HG03108 (cell line): ENCODE measurements around the gene EPB41L5.
"Not testable (repeated sequence)": the region's sequence is repeated elsewhere in the genome, so short reads cannot be mapped to it uniquely, and the experiment has no call there.

Experiments used
- ATAC-seq: cut with Tn5 transposase; IDR thresholded peaks from one replicate; pipeline ENCODE4 v1.9.1; 2021; ENCODE audit warnings: moderate library complexity; ENCODE audit not compliant: unreplicated experiment

Gene EPB41L5

DNA sequence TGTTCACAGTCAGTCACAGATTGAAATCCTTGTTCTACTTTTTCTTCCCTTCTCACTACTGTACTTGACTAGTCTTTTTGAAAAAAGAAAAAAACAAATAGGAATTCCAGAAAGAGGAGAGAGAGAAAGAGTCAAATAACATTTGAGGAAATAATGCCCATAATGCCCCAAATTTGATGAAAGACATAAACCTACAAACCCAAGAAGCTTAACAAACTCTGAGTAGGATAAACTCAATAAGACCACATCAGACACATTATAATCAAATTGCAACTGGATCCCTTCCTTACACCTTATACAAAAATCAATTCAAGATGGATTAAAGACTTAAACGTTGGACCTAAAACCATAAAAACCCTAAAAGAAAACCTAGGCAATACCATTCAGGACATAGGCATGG lies 179.4 kb downstream of the EPB41L5 start:
- no peak for ATAC-seq

DNA sequence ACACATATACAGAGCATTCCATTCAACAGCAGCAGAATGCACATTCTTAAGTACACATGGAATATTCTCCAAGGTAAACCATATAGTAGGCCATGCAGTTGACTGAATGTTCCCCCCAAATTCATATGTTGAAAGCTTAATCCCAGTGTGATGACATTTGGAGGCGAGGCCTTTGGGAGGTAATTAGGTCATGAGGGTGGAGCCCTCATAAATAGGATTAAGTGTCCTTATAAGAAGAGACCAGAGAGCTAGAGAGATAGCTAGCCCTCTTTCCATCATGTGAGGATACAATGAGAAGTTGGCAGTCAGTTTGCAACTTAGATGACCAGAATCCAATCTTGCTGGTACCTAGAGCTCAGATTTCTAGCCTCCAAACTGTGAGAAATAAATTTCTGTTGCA lies 182.7 kb downstream of the EPB41L5 start:
- no peak for ATAC-seq

DNA sequence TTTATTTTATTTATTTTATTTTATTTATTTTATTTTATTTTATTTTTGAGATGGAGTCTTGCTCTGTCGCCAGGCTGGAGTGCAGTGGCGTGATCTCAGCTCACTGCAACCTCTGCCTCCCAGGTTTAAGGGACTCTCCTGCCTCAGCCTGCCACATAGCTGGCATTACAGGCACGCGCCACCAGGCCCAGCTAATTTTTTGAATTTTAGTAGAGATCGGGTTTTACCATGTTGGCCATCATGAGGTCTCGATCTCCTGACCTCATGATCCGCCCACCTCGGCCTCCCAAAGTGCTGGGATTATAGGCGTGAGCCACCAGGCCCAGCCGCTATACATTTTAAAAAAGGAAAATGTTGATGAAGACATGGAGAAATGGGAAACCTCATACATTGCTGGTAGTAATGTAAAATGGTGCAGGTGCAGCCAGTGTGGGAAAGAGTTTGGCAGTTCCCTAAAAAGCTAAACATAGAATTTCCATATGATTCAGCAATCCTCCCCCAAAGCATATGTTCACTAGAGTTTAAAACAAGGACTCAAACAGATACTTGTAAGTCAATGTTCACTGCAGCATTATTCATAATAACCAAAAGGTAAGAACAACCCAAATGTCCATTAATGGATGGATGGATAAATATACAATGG lies 187.1 kb downstream of the EPB41L5 start:
- not testable (repeated sequence) for ATAC-seq

DNA sequence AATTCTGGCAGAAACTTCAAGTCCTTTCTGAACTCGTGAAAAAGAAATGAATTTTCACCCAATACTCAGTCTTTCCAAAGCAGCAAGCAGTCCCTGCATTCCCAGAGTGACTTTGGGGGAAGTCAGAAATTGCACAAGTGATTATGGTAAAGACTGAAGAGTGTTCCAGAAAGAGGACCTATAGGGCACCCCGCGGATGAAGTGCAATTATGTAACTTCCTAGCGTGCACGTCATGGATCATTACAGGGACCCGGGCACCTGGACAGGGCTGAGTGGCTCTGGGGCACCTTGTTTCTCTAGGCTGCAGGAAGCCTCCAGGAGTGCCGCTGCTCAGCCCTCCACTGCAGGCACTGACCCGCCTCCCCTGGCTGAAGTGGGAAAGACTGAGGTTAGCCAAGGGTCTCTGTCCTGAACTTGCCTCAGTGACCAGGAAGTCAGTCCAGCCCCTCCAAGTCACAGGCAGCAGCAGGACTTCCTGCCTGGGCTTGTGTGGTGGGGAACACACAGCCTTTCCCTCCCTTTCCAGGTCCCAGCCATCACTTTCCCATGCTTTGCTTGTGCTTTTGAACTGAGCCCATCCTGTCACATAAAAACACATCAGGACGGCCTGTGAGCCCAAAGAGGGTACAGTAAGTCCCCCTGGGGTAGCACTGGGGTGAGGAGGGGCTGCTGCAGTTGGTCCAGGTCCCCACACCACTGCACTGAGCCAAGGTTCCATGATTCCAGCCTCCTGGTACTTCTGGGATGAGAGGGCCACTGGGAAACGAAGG lies 190.6 kb downstream of the EPB41L5 start:
- no peak for ATAC-seq

DNA sequence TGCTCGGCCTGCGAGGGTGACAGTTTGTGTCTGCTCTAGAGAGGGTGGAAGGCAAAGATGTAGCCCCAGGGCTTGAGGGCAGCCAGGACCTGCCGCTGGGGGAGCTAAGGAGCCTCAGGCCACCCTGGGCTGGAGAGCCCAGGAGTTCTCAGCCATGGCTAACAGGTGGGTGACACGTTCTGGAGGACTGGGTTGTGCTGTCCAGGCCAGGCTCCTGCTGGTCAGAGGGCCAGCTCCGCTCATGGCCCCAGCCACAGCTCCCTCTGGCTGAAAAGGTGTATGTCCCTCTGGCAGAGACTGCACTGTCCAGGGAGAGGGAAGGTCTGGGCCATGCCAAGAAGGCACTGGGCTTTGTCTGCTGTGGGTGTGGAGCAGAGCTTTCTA lies 191.1 kb downstream of the EPB41L5 start:
- ATAC-seq = no peak

DNA sequence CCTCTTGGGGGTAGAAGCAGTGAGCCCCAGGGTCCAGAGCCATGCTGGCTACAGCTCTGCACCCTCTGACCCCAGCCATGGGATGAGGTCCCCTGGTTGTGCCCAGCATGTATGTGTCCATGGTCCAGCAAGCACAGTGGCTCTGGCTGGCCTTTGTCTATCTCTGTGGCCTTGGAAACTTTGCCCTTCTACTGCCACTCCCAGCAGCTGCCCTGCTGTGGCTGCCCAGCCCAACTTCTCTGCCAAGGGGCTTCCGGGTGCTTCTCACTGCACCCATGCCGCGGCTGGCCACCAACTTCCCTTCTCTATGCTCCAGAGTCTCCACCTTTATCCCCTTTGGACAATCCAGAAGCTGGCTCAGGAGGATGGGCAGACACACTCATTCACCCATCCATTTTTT lies 191.5 kb downstream of the EPB41L5 start:
- ATAC-seq = no peak

DNA sequence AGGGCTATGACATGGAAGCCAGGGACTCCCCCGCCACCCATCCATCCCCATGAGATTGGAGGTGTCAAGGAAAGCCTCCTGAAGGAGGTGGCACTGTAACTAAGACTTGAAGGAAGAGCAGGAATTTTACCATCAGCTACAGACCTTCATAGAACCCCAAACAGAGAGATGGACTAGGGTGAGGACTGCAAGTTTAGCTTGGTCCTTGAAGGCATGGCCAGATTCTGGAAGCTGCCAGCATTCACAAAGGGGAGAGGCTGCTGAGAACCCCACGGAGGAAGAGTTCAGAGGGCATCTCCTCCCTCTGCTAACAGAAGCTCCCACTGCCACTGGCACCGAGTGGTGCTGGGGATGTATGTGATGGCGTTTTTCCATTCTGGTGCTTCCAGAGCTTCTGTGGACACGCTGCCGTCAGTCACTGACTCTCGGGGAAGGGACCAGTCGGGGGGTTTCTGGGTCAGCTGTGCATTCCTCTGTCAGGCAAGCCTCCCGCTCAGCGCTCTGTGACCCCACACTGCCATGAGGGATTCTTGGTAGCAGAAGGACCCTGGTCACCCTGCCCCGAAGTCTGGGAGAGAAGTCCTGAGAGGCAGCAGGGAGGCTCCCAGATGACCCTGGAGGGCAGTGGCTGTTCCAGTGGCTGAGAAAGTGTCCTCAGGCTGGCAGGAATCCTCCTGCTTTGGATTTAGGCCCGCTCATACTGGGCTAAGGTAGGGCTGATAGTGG lies 192.2 kb downstream of the EPB41L5 start:
- ATAC-seq = no peak

DNA sequence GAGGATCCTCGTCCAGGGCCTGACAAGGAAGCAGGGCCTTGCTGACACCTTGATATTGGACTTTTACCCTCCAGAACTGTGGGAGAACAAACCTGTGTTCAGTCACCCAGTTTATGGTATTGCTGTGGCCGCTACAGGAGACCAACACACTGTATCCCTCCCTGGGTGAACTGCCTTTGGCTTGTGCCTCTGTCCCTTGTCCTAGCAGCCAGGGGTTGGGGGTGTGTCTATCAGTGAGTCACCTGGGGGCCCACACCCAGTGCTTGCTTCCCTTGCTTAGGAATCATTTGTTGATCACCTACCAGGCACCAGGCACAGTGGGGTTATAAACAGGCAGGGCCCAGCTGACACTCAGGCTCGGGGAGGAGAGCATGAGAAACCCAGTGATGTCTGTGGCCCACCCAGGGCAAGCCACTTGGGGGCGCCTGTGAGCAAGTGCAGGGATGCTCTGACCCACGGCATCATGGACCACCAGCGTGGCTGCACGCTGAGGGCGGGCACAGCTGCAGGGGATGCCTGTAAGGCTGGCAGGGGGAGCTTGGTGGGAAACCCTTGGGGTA lies 193.2 kb downstream of the EPB41L5 start:
- ATAC-seq = no peak

DNA sequence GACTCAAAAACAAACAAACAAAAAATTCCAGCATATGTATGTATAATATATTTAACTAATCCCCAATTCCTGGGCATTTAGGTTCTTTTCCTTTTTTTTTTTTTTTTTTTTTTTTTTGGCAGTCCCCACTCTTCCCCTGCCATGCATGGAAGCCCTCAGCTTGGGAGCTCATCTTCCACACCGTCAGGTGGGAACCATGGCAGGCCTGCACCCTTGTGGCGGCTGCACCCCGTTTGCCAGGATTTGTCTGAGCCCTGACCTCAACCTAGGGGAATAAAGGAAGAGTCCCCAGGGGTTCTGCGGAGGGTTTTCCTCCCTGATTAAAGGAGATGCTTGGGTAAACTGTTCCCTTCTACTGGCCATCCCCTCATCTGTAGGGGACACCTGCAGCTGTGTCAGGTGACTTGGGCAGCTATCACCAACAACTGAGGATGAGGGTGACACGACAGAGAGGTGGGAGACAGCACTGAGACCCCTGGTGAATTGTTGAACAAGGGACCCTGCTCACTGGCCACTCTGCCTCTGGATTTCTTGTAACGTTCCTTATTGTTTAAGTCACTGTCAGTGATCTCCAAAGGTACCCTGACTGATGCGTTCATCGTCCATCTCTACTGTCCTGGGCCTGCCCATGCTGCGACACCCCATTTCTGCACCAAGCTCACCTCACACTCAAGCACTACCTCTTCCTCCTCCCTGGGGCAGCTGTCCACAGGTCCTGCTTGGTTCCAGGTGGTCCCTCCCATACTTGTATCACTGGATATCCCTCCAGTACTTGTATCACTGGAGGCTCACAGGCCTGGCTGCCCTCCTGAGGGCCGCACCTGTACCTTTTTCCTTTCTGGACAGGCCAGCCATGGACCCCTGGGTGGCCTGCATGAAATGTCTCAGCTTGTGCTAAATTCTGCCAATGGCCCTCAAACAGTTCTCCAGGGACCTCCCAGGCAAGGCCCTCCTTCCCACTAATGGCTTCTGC lies 195.8 kb downstream of the EPB41L5 start:
- ATAC-seq = no peak

DNA sequence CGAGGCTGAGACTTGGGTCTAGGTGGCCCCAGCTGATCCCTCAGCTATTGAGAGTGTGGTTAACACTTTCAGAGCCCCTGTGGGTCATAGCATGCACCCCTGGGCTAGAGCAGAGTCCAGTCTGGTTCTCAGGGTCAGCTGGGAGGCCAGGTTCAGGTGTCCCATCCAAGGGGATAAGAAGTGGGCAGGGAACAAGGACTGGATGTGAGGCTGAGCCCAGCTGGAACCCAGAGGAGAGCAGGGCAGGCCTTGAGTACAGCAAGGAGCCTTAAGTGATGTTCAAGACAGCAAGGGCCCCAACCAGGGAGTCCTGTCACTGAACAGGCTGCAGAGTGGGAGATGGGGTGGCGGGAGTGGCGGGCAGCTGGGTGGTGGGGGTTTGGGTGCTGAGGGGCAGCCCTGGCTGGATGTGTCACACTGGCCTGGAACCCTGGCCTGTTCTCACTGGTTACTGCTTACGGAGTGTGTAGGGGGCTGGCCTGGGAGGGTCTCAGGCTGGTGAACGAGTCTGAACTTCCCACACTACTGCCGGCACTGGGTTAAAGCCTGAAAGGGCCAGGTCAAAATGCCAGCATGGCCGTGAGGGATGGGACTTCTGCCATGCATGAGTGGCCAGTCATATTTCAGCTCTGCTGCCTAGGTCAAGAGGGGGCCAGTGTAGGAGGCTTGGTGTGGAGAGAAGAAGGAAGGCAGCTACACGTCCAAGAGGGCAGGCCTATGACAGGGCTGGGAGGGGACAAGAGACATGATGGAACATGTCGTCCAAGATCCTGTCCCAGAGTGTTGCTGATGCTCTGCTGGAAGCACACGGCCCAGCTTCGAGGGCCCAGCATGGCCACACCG lies 196.8 kb downstream of the EPB41L5 start:
- ATAC-seq = no peak

DNA sequence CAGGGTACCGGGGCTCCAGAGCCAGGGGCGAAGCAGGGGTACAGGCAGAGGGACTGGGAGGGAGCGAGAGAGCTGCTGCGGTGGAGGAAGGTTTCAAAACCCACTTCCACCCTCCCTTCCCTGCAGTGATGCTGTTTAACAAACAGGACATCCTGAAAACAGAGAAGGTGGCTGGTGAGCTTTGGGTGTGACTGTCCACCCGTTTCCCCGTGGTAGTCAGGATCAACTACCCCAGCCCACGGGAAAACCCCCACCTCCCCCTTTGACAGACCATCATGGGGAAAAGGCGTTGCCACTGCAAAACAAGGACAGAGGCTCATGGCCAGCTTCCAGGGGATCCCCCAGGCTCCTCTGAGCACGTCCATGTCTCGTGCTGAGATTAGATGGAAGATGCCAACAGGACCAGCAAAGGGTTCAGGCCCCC lies 197.4 kb downstream of the EPB41L5 start:
- ATAC-seq = no peak

DNA sequence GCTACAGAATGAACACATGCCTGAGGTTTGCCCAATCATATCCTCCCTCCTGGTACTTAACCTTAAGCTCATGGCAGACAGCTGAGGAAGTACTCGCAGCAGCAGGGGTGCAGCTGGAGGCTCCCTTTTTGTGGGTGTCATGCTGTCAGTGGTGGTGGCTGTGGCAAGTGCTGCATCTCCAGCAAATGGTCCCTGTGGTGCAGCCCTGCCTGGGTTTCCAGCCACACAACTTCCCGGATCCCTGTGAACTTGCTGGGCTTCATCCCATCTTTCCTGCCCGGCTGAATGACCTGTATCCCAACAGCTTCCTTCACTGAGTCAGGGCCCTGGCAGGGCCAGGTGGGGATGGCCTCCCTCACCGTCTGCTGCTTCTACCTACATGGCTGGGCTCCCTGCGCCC lies 205.3 kb downstream of the EPB41L5 start:
- ATAC-seq = no peak

DNA sequence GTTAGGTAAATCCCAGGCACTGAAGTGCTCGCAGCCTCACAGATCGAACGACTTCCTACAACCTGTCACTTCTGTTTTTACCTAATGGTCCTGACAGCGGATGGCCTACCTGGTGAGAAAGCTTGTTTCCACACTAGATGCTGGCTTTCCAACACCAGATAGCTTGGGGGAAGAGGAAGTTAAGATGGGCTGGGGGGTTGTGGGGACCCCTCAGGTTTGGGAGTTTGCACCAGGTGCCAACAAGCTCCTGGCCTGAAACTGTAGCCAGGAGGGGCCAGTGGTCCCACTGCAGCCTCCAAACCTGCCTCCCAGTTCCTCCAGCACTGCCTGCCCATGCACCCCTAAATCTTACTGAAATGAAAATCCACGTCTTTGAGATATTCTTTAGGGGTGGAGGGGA lies 206.4 kb downstream of the EPB41L5 start:
- ATAC-seq = no peak

DNA sequence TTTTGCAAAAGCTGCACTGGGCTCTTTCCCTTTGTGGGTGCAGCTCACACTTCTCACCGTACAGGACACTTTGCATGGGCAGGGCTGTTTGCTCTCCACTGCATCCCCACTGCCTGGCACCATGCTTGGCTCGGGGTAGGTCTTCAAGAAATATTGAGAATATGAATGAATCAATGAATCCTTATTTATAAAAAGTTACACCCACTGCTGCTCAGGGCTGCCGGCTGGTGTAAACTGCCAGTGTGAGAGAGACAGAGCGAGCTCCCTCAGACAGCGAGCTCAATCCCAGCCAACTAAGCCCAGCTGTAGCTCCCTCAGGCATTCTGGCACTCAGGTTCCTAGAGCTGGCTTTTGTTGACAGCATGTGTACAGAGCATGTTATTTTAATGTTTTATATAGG lies 206.9 kb downstream of the EPB41L5 start:
- no peak for ATAC-seq

DNA sequence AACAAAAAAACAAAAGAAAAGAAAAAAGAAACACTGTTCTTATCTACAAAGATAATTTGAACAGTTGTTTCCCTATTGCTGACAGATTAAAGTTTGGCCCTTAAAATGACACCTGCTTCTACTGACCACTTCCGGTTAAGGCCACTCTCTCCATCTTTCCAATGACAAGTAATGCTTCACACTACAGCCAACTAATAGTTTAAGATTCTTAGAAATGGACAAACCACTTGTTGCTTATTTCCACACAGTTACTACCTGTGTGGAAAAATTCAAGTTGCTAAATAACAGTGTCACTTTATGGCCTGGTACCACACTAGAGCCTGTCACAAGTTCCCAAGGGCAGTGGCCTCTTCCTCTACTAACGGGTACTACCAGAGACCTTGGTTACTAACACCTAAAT lies 207.9 kb downstream of the EPB41L5 start:
- no peak for ATAC-seq

DNA sequence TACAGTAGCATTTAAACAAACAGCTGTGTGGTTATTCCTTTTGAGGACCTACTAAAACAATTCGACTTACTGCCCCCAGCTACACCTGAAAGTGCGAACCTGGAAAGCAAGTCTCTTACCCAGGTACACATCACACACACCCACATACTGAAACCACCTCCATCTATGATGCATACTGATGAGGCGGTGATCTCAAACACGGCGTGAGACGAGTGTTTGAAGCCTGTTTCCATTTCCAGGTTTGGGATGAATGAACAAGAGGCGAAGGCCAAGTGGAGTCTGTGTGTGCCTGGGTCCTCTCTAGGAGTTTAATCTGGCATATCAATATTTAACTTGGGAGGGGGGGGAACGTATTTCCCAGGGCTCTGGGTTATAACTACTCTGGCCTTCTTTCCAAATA lies 208.7 kb downstream of the EPB41L5 start:
- ATAC-seq = no peak

DNA sequence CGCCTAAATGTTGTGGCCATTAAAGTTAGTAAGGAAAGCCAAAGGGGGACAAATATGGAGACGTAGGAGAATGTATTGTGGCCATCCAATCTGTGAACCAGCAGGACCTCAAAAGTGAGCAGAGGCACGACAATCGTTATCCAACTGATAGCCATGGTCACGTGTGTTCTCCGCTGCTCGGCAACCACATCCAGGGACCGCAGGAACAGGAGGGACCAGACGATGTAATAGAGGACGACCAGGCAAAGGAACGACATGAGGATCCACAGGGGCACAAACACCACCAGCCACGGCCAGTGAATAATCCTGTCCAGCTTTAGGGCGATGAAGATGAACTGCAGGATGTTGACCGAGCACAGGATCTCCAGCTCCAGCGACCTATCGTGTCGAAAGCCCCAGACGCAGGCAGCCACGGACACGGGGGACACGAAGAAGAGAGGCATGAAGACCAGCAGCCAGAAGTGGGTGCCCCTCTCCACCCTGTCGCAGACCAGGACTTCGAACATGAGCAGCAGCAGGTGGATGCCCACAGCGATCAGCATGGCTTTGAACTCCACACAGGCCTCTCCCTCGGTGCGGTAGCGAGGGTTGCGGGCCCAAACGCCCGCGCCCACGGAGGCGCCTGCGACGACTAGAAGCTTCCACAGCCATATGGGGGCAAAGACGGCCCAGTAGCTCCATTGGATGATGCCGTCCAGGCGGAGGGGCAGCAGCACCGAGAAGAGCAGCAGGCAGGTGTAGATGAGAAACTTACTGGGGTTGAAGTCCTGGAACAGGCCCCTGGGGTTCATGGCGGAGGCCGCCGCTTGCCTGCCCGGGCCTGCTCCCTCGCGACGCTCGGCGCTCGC lies 209.5 kb downstream of the EPB41L5 start:
- no peak for ATAC-seq

DNA sequence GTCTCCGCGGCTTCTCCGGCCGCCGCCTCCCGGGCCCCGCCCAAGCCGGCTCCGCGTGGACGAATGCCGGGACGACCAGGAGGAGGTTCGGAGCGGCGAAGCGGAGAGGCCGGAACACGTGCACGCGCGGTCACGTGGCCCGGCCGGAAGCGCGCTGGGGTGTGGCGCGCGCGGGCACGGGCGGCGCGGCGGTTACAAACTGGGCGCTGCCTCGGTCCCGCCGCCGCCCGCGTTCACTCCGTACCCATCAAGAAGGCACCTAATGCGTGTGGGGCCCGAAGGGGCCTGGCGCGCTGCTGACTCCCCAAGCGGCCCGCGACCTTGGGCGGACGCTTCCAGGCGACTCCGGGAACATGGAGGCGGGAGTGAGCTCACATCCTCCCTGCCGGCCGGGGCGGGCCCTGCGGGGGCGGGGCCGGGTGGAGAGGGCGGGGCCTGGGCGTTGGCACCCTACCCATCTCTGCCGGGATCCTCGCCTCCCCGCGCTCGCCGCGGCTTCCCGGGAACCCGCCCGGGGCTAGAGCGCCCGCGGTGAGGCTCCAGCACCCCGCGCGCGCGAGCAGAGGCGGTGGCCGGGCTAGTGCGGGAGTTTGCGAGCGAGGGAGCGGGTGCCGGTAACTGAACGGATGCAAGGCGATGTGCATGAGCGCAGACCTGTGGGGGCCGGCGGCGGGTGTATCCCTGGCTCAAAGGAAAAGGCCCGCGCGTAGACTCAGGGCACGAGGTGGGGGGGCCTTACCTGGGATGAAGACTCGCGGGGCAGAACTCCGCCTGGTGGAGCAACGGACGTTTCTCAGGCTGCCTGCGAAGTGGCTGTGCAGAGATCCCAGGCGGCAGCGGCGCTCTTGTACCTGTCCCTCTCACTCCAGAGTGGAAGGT lies 210.4 kb downstream of the EPB41L5 start, which contains the start of gene TMEM185B:
TSS of gene TMEM185B (minus strand) at position 367 of the 879 bp plus-strand sequence. CDS start 424 bp downstream, outside the sequence.
- ATAC-seq = peak; percentile 81
